HG03439 (cell line): ENCODE measurements around the gene ALPK1.

Experiments
- ATAC-seq: cut with Tn5 transposase; IDR thresholded peaks from one replicate; pipeline ENCODE4 v1.9.1; 2021; ENCODE audit warnings: mild to moderate bottlenecking, moderate library complexity; ENCODE audit not compliant: unreplicated experiment

ALPK1 gene

DNA sequence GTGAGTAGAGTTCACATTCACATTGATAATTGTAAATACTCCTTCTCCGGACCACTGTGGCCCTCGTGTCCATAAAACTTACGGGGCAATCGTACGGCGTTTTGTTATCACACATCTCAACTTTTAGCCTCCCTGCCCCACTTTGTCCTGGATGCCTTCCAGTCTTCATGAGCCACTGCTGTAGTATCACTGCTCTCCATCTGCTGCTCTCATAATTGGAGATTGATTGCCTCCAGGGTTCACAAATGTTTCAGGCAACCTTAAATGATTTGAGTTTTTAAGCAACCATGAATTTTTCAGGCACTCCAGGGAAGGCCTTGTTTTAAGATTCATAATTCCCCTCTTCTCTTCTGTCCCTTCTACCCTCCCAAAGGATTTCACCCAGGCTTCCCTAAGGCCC, 28.4 kb downstream of the ALPK1 start:
- no peak for ATAC-seq

DNA sequence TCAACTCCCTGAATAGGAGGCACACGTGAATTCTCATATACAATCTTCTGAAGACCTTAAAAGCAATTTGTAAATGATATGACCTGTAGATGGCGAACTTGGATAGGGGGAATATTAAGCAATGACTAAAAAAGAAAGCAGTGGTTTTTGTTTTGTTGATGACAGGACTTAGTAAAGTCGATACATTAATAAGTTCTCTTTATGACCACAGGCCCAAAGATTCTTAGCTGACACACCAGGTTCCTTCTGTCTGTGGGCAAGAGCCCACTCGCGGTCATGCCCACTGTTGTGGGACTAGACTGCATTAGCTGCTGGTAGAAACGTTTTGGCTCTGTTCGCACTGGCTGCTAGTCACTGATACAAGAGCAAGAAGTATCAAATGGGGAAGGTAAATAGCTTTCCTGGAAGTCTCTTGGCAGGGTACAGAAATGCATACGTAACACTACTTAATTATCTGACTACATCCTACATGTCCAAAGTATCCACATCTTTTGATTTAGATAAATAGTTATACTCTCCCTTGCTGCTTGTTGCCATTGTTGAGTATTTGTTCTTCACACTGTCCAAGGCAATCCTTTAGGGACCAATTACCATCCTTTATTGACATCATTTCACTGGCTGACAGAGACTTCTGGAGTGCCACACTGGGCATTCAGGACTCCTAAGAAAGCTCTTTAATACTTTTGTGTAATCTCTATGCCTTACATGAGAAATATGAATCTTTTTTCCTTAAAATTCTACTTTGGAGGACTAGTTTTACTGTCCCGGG, 31.0 kb downstream of the ALPK1 start:
- ATAC-seq: peak; percentile 90

DNA sequence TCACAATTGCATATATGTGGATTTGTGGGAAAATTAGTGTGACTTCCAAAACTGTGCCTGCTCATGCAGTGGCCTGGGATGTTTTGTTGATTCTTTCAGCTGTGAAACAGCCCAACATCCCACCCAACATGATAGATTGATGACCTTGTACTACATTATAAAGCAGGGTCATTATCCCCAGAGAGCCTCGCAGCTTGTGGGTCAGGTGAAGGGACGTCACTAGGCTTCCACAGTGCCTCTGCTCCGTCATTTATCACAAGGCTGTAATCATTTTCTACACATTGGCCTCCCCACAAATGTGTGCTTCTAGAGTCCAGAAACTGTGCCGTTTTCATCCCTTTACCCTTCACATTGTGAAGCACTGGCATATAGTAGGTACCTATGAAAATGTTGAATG, 31.6 kb downstream of the ALPK1 start:
- no peak for ATAC-seq

DNA sequence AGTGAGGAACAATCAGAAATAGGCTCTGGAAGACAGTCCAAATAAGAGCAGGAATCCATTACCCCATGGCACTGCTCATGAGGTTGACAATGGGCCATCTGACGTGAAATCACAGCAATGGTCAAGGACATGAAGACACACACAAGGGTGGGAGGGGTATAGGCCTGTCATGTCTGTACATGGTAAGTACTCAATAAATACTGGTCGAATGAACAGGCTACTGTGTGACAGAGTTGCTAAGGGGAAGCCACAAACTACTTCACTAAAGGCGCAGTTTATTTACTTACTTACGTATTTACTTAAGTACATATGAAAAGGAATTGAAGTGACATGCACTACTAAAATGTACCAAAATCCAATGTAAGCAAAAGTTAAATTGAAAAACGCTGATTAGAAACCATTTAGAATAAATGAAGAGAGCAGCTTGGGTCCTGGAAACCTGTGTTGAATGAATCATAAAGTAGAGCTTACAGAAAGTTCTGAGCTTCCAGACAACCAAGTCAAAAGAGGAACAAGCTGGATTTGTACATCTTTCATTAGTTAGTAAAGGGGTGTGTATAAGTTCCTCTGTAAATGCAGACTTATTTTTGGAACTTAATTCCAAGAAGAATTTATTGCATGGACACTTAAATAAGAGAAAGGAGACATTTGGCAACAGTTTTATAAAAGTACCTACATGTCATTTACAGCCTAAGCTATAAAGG, 32.7 kb downstream of the ALPK1 start:
- no peak for ATAC-seq

DNA sequence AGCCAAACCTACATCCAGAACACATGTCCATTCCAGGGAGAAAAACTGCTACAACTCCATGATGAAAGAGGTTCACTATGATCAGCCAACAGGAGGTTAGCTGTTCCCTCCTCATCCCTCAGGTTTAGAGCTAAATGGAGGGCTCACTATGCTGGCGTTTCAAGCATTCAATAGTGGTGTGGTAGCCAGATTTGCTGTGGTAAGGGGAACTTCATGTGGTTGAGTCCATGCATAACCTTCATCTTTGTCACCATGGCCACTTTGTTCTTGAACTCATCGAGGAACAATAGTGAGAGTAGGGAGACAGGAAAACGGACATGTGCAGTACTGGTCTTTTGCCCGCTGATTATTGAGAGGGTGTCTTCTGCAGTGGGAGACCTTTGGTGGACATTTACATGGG, 33.8 kb downstream of the ALPK1 start:
- ATAC-seq: no peak

DNA sequence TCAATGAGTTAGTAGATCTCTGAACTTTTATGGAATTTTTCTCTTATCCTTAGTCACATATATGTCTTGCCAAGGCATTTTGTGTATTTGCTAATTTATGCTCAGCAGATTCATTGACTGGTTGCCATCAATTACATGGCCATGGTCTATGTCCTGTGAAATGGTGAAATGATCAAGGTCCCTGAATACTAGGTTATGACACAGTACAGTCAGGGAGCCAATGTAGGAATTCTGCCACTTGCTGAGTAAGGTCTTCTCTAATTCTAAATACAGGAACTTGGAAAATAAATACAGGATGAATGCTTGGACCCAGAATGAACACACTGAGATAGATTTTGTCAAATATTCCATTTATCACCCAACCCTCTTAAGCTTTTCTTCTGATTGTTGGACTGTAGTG, 35.2 kb downstream of the ALPK1 start:
- no peak for ATAC-seq

DNA sequence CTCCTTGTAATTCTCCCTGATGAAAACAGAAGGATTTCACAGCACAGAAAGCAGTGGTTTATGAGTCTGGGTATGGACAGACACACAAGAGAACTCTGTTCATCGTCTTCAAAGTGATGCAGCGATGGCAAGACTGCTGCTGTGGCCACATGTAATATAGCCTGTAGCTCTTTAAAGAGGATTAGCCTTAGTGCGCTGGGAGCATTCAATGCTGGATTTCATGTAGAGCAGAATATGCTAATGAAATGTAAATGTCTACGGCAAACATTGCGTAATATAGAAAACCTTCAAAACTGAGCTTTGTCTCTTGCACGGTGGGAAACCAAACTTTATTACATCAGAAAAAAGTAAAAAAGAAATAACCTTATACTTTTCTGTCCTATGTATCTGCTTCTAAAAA, 42.9 kb downstream of the ALPK1 start:
- no peak for ATAC-seq

DNA sequence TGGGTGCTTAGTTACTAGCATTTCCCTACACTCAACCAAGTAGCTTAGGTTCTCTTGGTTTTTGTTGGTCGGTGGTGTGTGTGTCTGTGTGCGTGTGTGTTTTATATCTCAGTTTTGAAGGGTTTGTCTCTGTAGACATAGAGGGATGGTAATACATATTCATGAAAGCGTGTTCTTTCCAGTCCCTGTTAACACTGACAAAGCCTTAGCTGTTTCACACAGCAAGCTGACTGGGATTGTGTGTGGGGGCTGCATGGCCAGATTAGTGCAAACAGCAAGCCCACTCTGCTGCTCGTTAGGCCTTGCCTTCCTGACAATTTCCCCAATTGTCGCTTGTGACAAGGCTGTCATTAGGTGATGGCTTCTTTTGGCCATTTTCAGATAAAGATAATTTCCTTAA, 43.9 kb downstream of the ALPK1 start:
- no peak for ATAC-seq

DNA sequence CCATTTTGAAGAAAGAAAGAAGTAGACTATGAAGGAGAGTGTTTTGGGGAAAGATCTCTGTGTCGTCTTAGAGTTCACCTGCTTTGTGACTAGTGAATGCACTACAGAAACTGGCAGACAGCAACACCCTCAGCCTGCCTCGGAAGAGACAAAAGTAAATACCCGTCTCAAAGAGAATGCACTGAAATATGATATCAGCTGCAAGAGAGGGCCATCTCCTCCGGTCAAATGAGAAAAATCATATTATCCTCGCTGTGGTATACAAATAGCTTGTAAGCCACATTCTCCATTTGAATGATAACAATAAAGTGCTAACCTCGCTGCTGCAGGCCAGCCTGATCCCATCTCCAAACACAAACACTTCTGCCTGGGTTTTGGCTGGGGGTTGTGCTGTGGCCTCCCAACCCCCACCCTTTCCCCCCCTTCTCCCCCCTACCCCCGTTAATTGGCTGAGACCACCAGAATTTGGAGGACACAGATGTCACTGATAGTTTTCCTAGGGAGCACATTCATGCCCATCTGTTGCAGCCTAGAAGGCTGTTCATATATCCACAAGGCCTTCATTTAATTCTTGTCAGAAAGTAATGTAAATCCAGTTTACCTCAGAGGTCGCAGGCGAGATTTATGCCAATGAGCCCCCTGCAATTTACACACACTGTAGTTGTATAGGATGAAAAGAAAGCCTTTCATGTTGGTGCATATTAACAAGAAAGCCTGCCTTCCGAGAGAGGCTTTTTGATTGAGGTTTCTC, 46.3 kb downstream of the ALPK1 start:
- ATAC-seq: no peak

DNA sequence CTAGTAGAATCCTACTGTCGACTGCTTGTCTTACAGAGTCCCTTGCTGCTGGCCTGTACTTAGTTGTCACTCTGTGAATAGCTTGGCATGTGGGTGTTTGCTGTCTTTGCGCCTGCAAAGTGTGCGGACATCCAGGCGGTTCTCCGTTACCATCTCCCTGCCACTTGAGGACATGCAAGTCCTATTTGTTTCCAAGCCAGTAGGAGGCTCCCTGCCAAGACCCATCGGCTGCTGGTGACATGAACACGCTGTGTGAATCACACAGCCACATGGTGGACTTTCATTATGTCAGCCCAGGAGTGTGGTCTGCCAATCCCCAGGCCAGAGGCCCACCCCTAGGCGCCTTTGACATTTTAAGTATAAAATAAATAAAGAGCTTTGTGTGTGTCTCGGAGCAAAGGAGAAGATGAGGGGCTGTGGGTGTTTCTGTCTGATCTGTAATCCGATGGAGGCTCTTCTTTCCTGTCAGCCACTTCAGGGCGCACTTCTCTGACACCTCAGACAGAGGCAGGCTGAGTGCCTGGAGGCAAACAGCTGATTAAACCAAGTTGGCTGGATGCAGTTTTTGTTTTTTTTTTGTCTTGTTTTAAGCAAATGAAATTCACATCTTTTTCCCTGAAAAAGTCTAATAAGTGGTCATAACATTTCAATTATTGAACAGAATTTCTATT, 51.5 kb downstream of the ALPK1 start:
- no peak for ATAC-seq

DNA sequence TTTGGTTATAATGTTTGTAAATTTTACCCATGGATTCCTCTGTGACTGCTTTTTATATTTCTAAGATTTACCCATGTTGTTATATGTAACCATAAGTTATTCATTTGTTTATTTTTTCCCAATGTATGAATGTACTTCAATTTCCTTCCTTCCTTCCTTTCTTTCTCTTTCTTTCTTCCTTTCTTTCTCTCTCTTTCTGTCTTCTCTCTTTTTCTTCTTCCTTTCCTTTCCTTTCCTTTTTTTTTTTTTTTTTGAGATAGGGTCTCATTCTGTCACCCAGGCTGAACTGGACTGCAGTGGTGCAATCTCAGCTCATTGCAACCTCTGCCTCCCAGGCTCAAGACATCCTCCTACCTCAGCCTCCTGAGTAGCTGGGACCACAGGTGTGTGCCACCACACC, 55.6 kb downstream of the ALPK1 start:
- ATAC-seq: no peak

DNA sequence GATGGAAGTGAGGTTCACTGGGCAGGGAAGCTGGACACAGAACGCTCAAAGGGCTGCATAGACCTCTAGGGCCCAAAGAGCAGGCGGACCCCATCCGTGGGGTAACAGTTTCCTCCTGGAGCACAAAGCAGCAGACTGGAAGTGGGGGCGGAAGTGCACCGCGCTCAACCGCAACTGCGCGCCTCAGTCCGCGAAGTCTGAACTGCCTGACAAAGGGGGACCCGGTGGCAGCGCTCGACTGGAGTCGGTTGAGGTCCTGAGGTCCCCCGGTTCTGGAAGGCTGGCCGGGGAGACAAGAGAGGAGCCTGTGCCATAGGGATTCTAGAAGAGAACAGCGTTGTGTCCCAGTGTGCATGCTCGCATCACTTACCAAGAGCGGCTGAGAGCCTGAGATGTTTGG, 58.5 kb downstream of the ALPK1 start:
- ATAC-seq: no peak

DNA sequence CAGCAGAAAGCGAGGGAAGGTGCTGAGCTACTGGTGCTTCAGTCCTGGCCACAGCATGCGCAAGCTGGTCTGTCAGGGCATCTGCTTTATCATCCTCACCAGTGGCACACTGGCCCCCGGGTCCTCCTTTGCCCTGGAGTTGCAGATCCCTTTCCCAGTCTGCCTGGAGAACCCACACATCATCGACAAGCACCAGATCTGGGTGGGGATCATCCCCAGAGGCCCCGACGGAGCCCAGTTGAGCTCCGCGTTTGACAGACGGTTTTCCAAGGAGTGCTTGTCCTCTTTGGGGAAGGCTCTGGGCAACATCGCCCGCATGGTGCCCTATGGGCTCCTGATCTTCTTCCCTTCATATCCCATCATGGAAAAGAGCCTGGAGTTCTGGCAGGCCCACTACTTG, 60.3 kb downstream of the ALPK1 start:
- no peak for ATAC-seq

DNA sequence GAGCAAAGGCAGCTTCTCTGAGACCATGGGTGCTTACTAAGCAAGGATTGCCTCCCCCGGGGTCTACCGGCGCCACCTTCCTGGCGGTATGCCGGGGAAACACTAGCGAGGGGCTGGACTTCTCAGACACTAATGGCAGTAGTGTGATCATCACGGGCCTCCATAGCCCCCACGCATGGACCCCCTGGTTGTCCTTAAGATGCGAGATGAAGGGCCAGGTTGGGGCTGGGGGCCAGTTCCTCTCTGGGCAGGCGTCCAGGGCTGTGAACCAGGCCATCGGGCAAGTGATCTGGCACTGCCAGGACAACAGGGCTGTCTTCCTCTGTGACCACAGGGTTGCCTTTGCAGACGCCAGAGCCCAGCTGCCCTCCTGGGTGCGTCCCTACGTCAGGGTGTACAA, 60.7 kb downstream of the ALPK1 start:
- ATAC-seq: no peak

DNA sequence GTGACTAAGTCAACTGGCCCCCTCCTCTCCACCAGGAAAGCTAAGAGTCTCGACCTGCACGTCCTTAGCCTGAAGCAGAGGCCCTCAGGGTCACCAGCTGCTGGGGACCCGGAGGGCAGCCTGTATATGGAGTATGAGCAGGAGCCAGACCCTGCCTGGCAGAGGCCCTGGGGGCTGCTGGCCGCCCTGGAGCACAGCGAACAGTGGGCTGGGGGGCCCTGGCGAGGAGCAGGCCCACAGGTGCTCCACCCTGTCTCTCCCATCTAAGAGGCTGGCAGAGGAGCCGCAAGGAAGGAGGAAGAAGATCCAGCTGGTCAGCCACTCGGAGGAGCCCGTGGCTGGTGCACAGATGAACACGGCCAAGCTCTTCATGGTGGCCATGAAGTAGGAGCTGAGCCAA, 61.2 kb downstream of the ALPK1 start:
- ATAC-seq: no peak

DNA sequence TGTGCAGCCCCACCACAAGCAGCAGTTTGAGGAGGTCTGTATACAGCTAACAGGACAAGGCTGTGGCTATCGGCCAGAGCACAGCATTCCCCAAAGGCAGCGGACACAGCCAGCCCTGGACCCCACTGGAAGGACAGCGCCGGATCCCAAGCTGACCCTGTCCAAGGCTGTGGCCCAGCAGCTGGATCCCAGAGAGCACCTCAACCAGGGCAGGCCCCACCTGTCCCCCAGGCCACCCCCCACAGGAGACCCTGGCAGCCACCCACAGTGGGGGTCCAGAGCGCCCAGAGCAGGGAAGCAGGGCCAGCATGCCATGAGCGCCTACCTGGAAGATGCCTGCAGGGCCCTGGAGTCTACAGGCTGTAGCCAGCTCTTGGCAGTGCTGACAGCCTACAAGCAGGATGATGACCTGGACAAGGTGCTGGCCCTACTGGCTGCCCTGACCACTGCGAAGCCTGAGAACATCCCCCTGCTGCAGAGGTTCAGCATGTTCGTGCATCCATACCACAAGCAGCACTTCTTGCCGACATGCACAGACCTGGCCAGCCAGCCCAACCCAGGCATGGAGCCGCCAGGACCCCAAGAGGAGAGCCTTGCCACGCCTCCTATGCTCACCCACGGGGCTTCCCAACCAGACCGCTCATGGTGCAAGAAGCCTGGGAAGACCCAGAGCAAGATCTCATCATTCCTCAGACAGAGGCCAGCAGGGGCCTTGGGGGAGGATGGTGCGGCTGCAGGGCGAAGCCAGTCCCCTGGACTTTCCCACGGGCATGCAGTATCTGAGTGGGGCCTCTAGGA, 62.0 kb downstream of the ALPK1 start:
- ATAC-seq: no peak

DNA sequence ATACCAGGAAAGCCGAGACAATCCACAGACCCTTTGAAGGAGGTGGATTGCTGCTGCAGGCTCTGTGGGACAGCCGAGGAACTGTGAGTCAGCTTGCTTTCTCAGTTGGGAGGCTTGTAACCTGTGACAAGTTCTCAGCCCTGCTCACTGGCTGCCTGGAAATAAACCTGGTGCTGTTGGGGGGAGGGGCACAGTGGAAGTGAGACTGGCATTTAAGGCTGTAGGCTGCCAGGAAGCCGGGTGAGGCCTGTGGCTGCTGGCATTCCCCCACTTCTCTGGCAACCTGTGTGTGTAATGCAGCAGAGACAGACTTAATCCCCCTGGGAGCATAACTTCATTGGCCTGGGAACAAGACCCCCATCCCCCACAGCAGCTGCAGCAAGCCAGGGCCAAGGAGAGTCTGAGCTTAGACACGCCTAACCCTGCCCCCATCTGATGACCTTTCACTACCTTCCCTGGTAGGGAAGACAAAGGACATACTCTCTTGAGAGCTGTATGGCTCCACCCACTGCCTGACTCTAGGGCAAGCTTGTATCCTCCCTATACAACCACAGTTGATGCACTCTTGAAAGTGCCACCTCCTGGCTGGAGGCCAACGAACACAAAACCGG, 64.1 kb downstream of the ALPK1 start:
- ATAC-seq: peak; percentile 61

DNA sequence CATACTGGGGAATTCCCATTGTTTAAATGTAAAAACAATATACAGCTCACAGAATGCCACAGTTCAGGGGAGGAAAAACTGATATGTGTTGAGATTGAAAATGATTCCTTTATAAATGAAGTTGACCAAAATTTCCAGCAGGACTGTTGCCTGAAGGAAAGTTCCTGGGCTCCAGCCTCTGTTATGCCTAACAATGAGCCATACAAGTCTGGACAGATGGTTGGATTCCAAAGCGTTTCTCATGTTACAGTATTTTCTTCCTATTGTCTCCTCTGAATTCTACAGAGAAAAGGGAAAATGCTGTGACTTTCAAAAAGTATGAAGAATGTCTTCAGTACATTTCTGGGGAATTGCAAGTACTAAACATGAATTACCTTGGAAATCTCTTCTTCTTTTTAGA, 73.3 kb downstream of the ALPK1 start:
- ATAC-seq: no peak

DNA sequence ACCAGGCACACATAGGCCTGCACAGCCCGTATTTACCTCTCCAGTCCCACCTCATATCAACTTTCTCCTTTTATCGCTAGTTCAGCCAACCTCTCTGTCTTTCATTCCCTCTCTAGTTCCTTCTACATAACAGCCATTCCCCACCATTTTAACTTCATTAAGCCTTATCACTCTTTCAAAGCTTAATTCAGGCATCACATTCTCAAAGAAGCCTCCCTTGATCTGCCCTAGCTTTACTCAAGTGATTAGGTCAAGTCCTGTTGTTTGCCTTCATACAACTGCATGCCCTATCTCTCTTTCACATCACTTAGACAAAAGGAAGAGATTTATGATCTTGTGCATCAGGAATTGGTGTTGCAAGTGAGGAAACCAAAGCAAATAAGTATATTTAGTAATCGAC, 74.2 kb downstream of the ALPK1 start:
- no peak for ATAC-seq

DNA sequence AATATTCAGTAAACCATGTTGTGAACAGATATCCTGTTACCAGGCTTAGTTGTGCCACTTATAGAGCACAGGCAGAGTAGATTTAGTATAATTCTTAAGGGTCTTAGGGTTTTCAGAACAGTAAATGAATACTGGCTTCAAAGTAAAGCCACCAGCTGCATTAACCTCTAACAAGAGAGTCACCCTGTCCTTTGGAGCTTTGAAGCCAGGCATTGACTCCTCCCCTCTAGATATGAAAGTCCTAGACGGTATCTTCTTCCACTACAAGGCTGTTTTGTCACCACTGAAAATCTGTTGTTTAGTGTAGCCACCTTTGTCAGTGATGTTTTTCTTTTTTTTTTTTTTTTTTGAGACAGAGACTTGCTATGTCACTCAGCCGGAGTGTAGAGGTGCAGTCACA, 77.7 kb downstream of the ALPK1 start:
- no peak for ATAC-seq
